ENCODE data around the gene CCDC88C.

CCDC88C gene

DNA sequence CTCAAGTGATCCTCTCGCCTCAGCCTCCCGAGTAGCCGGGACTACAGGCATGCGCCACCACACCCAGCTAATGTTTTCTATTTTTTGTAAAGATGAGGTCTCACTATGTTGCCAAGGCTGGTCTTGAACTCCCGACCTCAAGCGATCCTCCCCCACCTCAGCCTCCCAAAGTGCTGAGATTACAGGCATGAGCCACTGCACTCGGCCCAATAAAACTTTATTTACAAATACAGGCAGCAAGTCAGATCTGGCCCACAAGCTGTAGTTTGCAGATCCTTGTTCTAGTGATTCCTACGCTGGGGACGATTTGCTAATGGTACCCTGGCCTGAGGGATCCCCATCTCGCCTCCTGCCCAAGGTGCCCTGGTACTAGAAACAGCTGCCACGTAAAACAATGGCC is 74.6 kb downstream of the CCDC88C start:
- DNase-seq (ENCODE audit: low spot score) = no peak

DNA sequence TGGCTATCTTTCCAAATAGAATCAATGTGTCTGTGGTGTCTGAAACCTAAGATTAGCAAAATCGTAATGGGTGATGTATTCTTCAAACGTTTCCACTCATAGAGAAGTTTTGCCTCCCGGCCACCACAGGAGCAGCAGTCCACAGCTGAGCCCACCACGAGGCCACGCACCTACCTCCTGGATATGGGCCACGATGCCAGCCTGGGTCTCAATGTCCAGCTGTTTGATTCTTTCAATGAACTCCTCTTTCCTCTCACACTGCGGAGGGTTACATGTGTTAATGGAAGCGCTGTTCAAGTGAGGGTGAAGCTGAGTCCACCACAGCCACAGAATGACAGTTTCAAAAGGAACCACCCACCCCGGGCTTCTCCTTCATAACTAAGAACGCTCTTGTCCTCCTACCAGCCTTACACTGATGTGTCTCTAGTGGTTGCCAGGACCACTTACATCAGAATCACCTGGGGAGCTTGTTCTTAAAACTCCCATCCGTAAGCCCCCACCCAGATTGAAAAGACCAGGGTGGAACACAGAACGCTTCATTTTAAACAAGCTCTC is 75.3 kb downstream of the CCDC88C start:
- DNase-seq (ENCODE audit: low spot score) = no peak

DNA sequence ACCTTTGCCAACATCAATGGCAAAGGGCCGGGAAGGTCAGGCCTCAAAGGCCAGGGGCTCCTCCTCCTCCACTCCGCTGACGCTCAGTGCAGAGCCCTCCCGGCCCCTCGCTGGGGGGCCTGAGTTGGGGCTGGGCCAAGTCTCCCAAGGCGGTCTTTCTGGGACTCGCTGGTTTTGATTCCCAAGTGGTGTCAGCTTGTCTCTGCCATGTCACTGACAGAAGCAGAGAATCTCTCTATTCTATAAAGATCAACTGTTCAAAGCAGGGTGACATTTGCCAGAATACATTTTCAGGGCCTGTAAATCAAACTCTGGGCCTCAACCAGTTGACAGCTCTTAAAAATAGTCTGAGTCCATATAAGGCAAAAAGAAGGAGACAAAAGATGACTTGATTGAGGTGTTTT is 75.9 kb downstream of the CCDC88C start:
- no peak for DNase-seq (ENCODE audit: low spot score)

DNA sequence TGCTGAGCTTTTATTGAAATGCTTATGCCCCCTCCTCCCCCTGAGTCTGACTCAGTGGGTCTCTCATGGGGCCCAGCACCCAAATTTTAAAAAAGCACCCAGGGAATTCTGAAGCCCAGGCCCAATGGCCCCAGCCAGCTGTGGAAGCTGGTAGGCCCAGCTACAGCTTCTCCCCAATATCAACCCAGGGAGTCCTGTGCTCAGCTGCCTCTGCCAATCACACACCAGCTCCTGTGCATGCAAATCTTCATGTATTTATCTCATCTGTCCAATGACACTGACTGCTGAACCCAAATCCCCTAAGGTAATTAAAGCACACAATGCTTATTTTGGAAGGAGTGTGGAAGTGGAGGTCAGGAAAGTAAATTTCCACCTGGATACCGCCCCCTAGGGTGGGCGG is 76.3 kb downstream of the CCDC88C start:
- no peak for DNase-seq (ENCODE audit: low spot score)

DNA sequence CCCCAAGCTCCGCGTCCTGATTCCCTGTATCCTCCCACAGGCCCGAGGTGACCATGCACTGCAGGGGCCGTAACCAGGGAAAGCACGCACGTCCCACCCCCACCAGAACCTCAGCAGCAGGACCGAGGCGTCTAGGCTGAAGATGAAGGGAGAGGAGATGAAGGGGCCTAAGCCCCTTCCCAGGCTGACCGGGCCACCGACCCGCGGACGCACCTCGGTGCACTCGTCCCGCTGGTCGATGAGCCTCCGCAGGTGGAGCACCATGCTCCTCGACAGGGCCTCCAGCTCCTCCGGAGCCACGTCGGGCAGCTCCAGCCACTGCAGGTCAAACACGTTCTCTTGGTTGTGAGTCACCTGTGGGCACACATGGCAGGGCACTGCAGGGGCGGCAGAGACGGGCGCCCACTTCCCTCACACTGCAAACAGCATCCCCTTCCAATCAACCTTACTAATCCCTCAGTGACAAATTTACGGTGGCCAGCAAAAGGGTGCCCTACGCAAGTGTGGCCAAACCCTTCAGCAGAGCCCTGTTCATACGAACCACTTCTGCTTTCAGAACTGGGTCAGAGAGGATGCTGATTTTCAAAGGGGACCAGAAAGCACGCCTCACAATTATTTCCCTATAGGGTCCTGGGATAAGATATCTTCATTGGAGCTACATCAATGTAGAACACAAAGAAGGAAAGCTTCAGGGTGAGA is 77.8 kb downstream of the CCDC88C start:
- DNase-seq (ENCODE audit: low spot score) = no peak

DNA sequence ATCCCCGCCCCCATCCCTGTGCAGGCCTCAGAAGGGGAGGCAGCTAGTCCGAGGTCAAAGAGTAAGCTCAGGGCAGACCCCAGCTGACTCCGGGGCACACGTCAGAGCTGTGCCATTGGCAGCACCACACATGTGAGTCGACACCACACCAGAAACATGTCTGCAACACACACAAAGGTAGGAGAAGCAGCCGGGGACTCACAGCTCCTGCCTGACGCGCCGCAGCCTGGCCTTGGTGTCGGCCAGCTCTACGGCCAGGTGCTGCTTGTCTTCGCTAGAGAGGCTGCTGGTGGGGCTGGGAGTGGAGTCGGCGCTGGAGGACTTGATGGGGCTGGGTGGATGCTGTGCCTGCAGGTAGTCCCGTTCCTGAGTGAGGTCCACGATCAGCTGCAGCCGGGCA is 78.5 kb downstream of the CCDC88C start:
- DNase-seq (ENCODE audit: low spot score) = no peak

DNA sequence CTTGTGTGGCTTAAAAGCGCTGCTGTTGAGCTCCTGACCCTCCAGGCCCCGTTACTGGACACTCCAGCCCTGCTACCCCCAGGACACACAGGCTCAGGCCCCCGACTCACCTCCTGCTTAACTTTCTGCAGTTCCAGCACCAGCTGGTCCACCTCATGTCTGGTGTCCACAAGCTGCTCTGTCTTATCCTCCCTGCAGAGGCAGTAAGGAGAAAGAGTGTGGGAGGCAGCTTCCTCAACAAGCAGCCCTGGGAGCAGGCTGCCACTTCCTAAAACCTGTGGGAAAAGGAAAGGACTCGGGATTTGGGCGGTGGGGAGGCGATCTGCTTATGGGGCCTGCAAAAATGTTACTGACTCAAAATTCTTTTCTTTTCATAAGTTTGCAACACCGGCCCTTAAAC is 79.2 kb downstream of the CCDC88C start:
- DNase-seq (ENCODE audit: low spot score) = no peak

DNA sequence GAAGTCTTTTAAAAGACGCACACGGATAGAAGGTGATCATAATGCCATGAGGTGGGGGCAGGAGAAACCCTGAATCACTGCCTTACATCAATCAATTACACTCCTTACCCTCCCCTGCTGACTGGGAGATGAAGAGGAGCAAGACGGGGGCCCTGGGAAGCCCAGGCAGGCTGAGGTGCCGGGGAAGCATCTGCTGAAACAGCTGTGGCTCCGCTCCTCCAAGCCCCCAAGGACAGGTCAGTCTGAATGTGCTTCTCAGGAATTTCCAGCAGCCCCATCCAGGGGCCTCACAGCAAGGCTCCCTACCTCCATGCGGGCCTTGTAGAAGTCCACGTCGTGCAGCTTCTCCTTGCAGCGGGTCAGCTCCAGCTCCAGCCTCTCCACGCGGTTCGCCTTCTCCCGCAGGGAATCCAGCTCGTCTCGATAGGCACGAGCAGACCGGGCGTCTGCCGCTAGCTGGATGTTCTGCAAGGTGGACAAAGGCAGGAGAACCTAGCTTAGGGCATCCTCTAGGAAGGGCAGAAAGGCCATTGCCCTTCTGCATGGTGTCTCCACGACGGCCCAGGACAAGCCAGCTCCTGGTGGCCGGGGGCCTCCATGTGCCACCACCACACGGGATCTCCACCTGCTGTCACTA is 79.8 kb downstream of the CCDC88C start:
- DNase-seq (ENCODE audit: low spot score) = no peak

DNA sequence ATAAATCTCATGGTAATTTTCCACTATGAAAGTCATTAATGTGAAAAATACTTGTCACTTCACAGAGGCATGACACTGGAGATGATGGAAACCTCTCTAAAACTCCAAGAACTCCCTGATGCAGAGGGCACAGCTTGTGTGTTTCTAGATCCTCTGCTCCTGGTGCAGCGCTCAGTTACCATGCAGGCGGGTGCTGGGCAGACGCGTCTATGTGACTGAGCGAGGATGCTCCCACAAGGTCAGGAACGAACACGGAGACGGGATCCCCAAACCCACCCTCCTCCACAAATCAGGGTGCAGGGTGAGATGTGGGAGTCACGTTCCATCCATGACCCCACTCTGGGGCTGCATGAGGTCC is 81.5 kb downstream of the CCDC88C start:
- no peak for DNase-seq (ENCODE audit: low spot score)

DNA sequence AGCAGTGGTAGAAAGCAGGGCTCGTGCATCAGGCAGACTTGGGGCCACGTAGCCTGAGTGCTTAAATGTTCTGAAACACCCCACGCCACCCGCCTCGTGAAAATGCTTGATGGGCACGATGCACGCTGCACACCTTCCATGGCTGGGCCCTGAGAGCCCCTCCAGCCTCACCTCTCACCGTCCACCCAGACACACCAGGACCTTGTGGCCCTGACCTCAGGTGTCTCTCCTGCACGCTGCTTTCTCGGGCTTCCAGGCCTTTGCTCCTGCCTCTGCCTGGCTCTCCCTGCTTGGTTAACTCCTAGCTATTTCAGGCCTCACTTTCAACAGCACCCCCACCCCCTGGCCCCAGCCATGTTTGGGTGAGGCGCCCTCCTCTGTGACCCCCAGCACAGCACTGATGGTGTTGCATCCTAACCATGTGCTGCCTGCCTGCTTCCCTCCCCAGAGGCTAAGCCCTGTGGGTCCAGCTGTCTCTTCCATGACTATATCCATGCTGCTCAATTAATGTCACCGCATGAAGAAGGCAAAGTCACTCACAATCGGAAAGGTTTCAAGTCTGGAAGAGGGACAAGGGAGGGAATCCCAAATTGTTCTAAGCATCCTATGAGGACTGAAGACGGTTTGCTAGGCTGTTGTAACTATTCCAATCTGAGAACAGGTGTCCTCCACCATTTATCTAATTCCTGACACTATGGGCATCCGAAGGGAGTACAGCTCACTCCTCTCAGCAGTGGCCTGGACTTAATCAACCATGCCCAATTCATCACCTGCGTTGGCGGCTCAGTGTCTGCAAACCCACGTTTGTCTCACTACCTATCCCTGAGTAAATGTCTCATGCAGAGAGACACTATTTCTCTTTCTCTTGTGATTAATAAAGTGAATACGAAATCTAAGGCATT is 82.2 kb downstream of the CCDC88C start:
- no peak for DNase-seq (ENCODE audit: low spot score)

DNA sequence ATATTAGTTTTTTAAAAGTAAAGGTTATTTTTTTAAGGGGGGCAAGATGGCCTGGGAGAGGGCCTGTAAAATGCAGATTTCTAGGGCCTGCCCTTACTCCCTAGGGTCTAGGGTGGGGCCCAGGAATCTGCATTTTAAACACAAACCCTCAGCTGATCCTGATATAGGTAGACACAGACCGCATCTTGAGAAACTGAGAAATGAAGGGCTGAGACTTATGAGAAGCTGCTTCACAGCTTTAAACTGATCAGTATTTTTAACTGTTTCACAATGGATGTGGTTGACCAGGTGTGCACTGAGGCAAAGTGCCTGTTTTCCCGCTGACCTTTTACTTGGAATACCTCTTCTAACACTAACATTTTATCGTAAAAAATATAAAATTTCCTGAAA is 84.0 kb downstream of the CCDC88C start:
- DNase-seq (ENCODE audit: low spot score) = no peak

DNA sequence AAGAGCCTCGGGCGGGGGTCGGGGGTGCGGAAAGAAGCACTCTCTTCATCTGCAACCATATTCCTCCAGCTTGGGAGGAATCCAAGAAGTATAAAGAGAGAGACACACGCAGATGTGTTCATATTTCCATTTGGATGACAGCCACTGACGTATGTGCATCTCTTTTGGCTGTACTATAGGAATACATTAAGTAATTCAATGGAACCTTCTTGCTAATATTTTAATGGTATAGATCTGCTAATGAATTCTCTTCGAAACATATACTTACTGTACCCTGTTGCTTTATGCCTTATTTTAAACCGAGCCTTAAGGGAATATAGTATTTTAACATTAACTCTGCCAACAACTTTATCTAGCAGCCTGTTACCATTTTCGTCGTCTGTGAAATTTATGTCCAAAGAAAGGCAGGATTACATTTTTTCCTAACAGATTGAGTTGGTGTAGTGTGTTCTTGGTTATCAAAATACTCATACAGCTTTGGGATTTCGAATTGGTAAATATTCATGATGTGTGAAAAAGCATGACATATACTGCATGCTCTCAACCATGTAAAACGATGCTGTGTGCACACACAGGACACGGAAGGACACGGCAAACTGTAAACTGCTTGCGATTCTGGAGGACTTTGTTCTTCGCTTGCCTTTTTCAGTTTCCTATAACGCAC is 84.5 kb downstream of the CCDC88C start:
- no peak for DNase-seq (ENCODE audit: low spot score)

DNA sequence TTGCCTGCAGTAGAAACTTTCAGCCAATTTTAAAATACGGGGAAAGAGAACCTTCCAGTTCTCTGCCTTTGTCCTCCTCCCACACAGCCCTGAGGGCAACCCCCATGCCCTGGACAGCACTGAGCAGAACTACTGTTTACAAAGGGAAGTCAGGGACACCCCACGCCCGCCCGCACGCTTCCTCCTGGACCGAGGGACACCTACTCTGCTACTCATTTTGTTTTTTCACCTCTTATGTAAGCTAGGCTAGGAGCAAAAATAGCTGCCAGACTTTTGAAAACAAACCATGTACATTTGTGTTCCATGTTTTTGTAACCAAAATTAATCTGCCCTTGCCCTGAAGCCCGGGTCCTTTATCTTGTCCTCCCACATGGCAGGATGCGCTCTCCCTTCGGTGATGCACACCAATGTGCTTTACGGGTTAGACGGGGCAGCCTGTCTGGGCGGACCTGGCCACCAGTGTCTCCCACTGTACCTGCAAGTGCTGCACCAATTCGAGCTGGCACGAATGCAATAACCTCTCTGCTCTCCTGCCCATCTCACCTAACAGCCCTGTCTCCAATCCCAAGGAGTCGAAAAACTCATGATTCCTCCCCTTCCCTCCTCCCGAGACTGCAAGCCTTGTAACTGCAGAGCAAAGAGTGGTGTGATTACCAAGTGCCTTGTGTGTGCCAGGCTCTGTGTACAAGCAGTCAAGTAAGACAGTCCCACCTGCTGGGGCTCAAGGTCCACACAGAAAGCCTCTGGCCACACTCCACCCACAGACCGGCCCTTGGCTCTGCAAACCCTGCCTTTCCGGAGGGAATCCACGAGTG is 85.2 kb downstream of the CCDC88C start:
- no peak for DNase-seq (ENCODE audit: low spot score)

DNA sequence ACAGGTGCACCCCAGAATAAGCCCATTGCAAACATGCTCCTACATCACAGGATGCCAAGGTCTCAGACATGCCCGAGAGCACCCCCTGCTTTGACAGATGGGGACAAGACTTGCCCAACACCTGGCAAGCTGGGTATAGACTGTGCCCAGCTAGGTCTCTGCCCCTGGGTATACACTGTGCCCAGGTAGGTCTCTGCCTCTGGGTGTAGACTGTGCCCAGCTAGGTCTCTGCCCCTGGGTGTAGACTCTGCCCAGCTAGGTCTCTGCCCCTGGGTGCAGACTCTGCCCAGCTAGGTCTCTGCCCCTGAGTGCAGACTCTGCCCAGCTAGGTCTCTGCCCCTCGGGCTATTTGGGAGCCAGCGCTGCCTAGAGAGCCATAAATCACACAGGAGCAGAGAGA is 85.9 kb downstream of the CCDC88C start:
- DNase-seq (ENCODE audit: low spot score) = no peak

DNA sequence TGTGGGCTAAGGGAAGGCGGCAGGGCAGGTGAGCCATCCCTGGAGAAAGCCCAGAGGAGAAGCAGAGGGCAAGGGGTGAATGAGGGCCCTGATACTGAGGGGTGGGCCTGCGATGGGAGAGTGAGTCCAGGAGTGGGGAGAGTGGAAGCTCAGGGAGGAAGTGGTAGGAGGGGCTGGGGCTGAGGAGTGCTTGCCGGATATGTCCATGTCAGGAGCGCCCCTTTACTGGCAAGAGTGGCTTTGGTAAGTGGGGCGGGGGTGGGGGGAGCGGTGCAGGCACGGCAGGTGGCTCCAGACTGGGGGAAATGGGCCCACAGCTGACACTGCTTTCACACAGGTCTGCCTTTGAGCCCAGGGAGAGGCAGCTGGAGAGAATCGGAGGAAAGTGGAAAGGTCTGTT is 86.8 kb downstream of the CCDC88C start:
- DNase-seq (ENCODE audit: low spot score) = no peak

DNA sequence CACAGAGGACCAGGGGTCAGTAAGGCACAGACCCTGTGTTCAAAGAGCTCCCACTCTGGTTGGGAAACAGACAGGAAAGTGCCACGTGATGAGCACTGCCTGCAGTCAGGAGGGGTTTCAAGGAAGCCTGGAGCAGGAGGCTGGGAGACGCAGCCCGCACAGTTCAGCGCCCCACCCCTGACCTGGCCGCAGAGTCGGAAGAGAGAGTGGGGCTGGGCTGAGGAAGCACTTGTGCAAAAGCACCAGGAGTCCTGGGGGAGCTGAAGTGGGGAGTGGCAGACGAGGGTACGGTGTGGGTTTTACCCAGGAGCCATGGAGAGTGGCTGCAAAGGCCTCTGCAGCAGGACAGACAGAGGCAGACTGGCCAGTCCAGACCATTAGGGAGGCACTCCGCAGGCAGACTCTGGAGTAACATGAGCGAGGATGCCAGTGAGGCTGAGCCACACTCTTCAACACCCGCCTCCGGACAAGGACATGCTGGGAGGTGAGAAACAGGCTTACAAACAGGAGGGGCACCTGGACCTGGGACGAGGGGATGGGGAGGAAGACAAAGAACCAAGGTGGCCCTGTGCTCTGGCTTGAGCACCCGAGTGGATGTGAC is 87.4 kb downstream of the CCDC88C start:
- no peak for DNase-seq (ENCODE audit: low spot score)

DNA sequence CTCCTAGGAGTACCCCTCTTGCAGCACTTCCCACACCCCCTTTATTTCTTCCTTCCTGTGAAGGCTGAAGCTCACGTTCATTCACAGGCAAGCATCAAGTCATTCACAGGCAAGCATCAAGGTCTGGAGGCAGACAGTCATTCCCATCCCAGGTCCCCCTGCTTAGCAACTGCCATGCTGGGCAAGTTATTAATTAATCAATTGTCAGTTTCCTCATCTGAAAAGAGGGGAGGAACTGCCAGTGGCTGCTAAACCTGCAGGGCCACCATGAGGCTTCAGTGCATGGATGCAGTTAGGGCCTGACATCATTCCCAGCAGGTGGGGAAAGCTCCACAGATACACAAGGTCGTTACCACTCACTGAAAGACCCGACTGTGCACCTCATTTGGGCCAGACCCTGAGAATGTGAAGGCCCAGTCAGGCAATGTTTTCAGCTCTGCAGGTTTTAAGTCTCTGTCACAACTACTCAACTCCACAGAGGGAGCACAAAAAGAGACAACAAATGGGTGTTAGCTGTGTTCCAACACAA is 88.1 kb downstream of the CCDC88C start:
- no peak for DNase-seq (ENCODE audit: low spot score)

DNA sequence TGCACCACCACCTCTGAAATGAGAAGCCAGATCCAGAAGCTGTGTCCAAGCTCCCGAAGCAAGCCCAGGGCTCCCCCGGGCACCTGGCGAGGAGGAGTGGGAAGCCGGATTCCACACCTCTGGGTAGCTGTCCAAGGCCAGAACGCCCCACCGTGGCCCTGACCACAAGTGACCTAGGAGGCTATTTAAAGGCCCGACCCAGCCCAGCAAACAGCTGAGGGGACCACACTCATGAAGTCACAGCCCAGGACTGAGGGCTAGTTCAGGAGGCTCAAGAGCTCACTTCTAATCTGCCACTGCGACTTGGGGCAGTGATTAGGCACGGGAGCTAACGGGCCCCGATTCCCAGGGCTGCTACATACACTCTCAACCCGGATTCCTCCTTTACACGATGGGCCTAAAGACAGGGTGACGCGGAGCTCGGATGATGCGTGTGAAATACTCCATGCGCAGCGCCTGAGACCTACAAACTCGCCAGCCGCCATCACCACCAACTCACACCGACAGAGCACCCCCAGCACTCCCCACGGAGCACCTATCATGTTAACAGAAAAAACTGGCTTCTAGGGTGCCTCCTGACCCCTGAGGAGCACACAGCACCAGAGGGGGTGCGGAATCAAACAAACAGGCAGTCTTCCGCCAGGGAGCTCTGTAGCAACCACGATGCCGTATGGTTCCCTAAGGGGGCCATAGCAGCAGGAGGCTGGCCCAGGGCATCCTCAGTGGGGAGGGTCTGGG is 89.1 kb downstream of the CCDC88C start:
- DNase-seq (ENCODE audit: low spot score) = no peak

DNA sequence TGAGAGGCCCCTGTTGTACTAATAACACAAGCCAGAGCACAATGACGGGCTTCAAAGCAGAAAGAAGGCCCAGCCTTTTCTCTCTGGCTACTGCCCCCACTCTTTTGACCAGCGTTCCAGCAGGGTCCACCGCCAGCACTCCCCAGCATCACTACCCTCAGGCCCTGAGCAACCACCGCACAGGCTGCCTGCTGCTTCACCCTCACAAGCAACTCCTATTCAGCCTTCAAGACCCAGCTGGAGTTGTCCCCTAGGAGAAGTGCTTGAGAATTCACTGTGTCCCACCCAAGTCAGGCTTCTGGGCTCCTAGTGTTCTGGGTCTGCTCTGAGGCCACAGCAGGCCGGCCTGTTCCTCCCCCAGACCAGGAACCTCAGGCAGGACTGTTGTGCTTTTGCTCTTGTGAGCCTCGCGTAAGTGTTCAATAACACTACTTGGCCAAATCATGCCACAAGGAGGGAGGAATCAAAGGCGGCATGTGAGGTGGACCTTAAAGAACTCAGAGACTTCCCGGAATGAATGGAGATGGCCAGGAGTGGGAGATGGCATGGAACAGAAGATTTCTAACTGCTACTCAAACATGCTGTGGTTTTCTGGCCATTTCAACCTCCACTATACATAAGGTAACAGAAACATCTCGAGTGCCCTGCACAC is 89.8 kb downstream of the CCDC88C start:
- DNase-seq (ENCODE audit: low spot score) = no peak

DNA sequence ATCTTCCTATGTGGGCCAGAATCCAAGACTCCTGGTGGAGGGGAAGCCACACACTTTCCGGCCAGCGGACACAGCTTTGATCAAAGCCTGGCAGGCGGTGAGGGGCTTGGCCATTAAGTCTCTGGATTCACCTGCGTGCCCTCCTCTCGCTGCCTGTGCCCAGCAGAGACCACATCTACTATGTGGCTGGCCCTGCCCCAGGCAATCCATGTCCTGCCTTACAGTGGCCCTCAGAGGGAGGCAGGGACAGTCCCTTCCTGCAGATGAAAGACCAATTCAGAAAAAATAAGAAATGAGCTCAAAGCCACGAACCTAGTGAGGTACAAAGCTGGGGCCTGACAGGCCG is 90.4 kb downstream of the CCDC88C start:
- DNase-seq (ENCODE audit: low spot score) = no peak

Data from ecto neural progenitor cell (in vitro differentiated cells).